PC-9 (cell line): ENCODE data around the gene MYOG.

ENCODE experiments used
- CTCF ChIP-seq: fragments of 200-600 bp; sonication (generic); conservative IDR thresholded peaks from 2 replicates; pipeline ENCODE4 v1.6.1; 2017; ENCODE audit warnings: mixed run types, antibody characterized with exemption, mild to moderate bottlenecking, moderate library complexity
- EZH2 ChIP-seq: fragments of 200-600 bp; sonication (generic); IDR thresholded peaks from 2 replicates; pipeline ENCODE4 v1.8.0; 2017; ENCODE audit warnings: antibody characterized with exemption, low read depth

DNA sequence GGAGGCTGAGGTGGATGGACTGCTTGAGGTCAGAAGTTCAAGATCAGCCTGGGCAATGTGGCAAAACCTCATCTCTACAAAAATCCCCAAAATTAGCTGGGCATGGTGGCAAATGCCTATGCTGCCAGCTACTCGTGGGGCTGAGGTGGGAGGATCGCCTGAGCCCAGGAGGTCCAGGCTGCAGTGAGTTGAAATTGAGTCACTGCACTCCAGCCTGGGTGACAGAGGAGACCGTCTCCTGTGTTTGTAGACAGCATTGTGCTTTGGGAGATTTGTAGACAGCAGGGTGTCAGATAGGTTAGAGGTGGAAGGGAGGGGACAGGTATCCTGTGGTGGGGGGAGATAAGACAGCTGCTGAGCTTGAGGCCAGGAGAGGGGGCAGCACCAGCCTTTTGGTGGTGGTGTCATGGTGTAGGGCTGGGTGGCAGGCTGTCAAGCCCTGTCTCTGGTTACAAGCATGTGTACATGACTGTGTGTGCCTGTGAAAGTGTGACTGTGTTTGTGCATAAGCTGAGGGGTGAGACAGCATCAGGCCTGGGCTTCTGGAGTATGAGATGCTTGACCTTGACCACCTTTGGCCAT is 44.4 kb downstream of the MYOG start:
- no peak for TF ChIP-seq CTCF
- no peak for TF ChIP-seq EZH2
